Hepatic stellate cell (primary cell): ENCODE results near the gene SAMD4B.
"Not testable (repeated sequence)": the region's sequence is repeated elsewhere in the genome, so short reads cannot be mapped to it uniquely, and the experiment has no call there.

Experiments used
- DNase-seq: peaks from one replicate; pipeline ENCODE4 v3.0.0; 2011; ENCODE audit warnings: low spot score

Gene SAMD4B

GRCh38 chr19:39341719-39342604, at the start of gene SAMD4B:
Gene SAMD4B (plus strand): TSS chr19:39342421. CDS start chr19:39356894, 14,473 bp downstream.
- peak; percentile 97 for DNase-seq

- no peak for DNase-seq
These were observed 48.8 kb upstream of the SAMD4B start for GRCh38 chr19:39293394-39293793.

GRCh38 chr19:39296055-39296645, 46.1 kb upstream of the SAMD4B start, which contains the start of gene IFNL1:
Gene IFNL1 (plus strand): TSS chr19:39296407. CDS start chr19:39296422, 15 bp downstream.
- DNase-seq = no peak

GRCh38 chr19:39296906-39297305, 45.3 kb upstream of the SAMD4B start:
- DNase-seq = no peak

- no peak for DNase-seq
These were observed 44.1 kb upstream of the SAMD4B start for GRCh38 chr19:39297931-39298634.

GRCh38 chr19:39299404-39299803, 42.8 kb upstream of the SAMD4B start:
- DNase-seq = no peak

GRCh38 chr19:39299832-39300231, 42.4 kb upstream of the SAMD4B start:
- DNase-seq = no peak

GRCh38 chr19:39301021-39301420, 41.2 kb upstream of the SAMD4B start:
- no peak for DNase-seq

- DNase-seq = no peak
These were observed 40.7 kb upstream of the SAMD4B start for GRCh38 chr19:39301562-39301961.

GRCh38 chr19:39303373-39304184, 38.6 kb upstream of the SAMD4B start:
- DNase-seq = no peak

- DNase-seq = no peak
These were observed 38.1 kb upstream of the SAMD4B start for GRCh38 chr19:39304185-39304513.

- no peak for DNase-seq
These were observed 37.3 kb upstream of the SAMD4B start for GRCh38 chr19:39304701-39305571.

GRCh38 chr19:39306075-39306474, 36.1 kb upstream of the SAMD4B start:
- no peak for DNase-seq

GRCh38 chr19:39307046-39307821, 35.0 kb upstream of the SAMD4B start:
- no peak for DNase-seq

- no peak for DNase-seq
These were observed 34.2 kb upstream of the SAMD4B start for GRCh38 chr19:39307822-39308530.

- no peak for DNase-seq
These were observed 33.5 kb upstream of the SAMD4B start for GRCh38 chr19:39308531-39309304.

- not testable (repeated sequence) for DNase-seq
These were observed 32.9 kb upstream of the SAMD4B start for GRCh38 chr19:39309305-39309670.

GRCh38 chr19:39310558-39311311, 31.5 kb upstream of the SAMD4B start:
- no peak for DNase-seq
